GM21515 (cell line): ENCODE measurements around the gene CPSF6.
"Not testable (repeated sequence)": the region's sequence is repeated elsewhere in the genome, so short reads cannot be mapped to it uniquely, and the experiment has no call there.

Source experiments
- ATAC-seq: cut with Tn5 transposase; IDR thresholded peaks from one replicate; pipeline ENCODE4 v1.9.1; 2021; ENCODE audit not compliant: unreplicated experiment

CPSF6 gene

GRCh38 chr12:69317233-69317632 is 77.9 kb downstream of the CPSF6 start:
- not testable (repeated sequence) for ATAC-seq

- ATAC-seq, result no peak
These were observed 78.9 kb downstream of the CPSF6 start for GRCh38 chr12:69318225-69318624.

- ATAC-seq, result no peak
These were observed 82.0 kb downstream of the CPSF6 start for GRCh38 chr12:69321351-69321750.
